ENCODE measurements around the gene OR1N2. TPM values are rescaled to one million over a fixed set of nuclear protein-coding genes. Genes with fewer than 3 reads are reported as not detected.

Gene OR1N2
- total and polyA plus RNA-seq, 2 of the 4 experiments (the other 2 are of a cell fraction): not detected

GRCh38 chr9:122551371-122551770, 1.5 kb upstream of the OR1N2 start:
- H3K9ac ChIP-seq (ENCODE audit: low read depth, low read length): no peak overlapping the region
- no peak overlapping the region for H3K4me3 ChIP-seq (ENCODE audit: insufficient read depth, low read depth, low read length)
- H2AK5ac ChIP-seq (ENCODE audit: low read depth, low read length): no peak overlapping the region
- H3K9me3 ChIP-seq (ENCODE audit: control insufficient read depth, insufficient read depth, low read length): no peaks in the 10 kb centered on the region
- in situ Hi-C loops (cut with MboI; ENCODE audit: low sequenced_read_pairs) (no loop called here), intact Hi-C loops (cut with micrococcal nuclease) (no loop called here), dilution Hi-C loops (cut with HindIII; ENCODE audit: low sequenced_read_pairs, unreplicated experiment) (no loop called here)
- no peak overlapping the region for H4K8ac ChIP-seq (ENCODE audit: low read depth in 2 of 2, low read length in 2 of 2)
- no peak overlapping the region for H4K91ac ChIP-seq (ENCODE audit: insufficient read depth, low read depth, low read length)
- H2BK15ac ChIP-seq (ENCODE audit: low read depth, low read length): no peak overlapping the region
- TF ChIP-seq CHD1 (IDR thresholded peaks at IDR 0.05; ENCODE audit: low read depth, low read length): no peak
- TF ChIP-seq, protein P1, sequence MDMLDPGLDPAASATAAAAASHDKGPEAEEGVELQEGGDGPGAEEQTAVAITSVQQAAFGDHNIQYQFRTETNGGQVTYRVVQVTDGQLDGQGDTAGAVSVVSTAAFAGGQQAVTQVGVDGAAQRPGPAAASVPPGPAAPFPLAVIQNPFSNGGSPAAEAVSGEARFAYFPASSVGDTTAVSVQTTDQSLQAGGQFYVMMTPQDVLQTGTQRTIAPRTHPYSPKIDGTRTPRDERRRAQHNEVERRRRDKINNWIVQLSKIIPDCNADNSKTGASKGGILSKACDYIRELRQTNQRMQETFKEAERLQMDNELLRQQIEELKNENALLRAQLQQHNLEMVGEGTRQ (IDR thresholded peaks at IDR 0.05; ENCODE audit: low read depth, low read length): no peak
- TF ChIP-seq POLR2A (IDR thresholded peaks at IDR 0.05; ENCODE audit: low read depth, low read length): no peak
- no peak for TF ChIP-seq CEBPB (IDR thresholded peaks at IDR 0.05; ENCODE audit: low read depth, low read length)
- no peak for TF ChIP-seq RFX5 (IDR thresholded peaks at IDR 0.05; ENCODE audit: low read depth, low read length)
- no peak for TF ChIP-seq SMC3 (IDR thresholded peaks at IDR 0.05; ENCODE audit: low read depth, low read length)
- TF ChIP-seq MAZ (IDR thresholded peaks at IDR 0.05; ENCODE audit: borderline replicate concordance, low read depth, low read length): no peak
- TF ChIP-seq NFE2L2 (IDR thresholded peaks at IDR 0.05; ENCODE audit: low read depth, low read length): no peak
- TF ChIP-seq FOS (IDR thresholded peaks at IDR 0.05; ENCODE audit: low read depth, low read length): no peak
- no peak for TF ChIP-seq RAD21 (IDR thresholded peaks at IDR 0.05; ENCODE audit: low read length)
- no peak for TF ChIP-seq BHLHE40 (IDR thresholded peaks at IDR 0.05; ENCODE audit: low read depth, low read length)
- TF ChIP-seq CTCF (conservative IDR thresholded peaks at IDR 0.05; ENCODE audit: low read depth, low read length): no peak
- TF ChIP-seq MAFK (IDR thresholded peaks at IDR 0.05; ENCODE audit: low read depth, low read length): no peak
- TF ChIP-seq MXI1 (IDR thresholded peaks at IDR 0.05; ENCODE audit: borderline replicate concordance, low read depth, low read length): no peak
- H3K4me1 ChIP-seq (ENCODE audit: control insufficient read depth, insufficient read depth, low read length): no peaks in the 10 kb centered on the region
- H3K56ac ChIP-seq (ENCODE audit: extremely low read depth, insufficient read depth, low read length): no peak overlapping the region
- no peak overlapping the region for H2AK9ac ChIP-seq (replicated peaks; ENCODE audit: low read depth, low read length, poor library complexity)
- H3K23ac ChIP-seq (ENCODE audit: low read depth, low read length): no peak overlapping the region
- H2AFZ ChIP-seq (replicated peaks; ENCODE audit: low read length, poor library complexity): no peak overlapping the region
- no peaks in the 10 kb centered on the region for H3K9me1 ChIP-seq (ENCODE audit: insufficient read depth, low read length)
- no peaks in the 10 kb centered on the region for H4K20me1 ChIP-seq (ENCODE audit: insufficient read depth, low read length)
- no peak overlapping the region for H3K18ac ChIP-seq (ENCODE audit: low read depth, low read length)
- ChIA-PET CTCF (interaction anchor here (0.6 kb wide), 1 partner anchor 301 kb away, joined by 3 read pairs; no protein-coding TSS in a partner anchor), POLR2A (ENCODE audit: unreplicated experiment) (no interaction called here)
- no peak overlapping the region for H4K5ac ChIP-seq (ENCODE audit: low read depth, low read length)
- no CpG with 5 or more reads among the region's 5 CpGs for WGBS, 2 experiments (ENCODE audit: extremely low coverage in 2 of 2, insufficient read length in 1 of 2)
- H2BK120ac ChIP-seq (ENCODE audit: low read depth, low read length): no peak overlapping the region
- BruUV-seq (replicated peaks): no TSS peak
- DNase-seq (no peak), ATAC-seq (ENCODE audit: low read depth) (no peak)
- H3K27me3 ChIP-seq (ENCODE audit: control insufficient read depth, insufficient read depth, low read length): peaks cover 10% of the 10 kb centered on the region
- no peak overlapping the region for H2BK5ac ChIP-seq (ENCODE audit: low read depth, low read length, poor library complexity, severe bottlenecking)
- no peaks in the 10 kb centered on the region for H3K36me3 ChIP-seq (ENCODE audit: control insufficient read depth, insufficient read depth, low read length)
- H3K79me1 ChIP-seq (ENCODE audit: low read depth in 1 of 2, low read length in 2 of 2): no peaks in the 10 kb centered on the region
- H3K4ac ChIP-seq (ENCODE audit: low read depth, low read length): no peak overlapping the region
- H3K4me2 ChIP-seq (ENCODE audit: low read depth, low read length): no peak overlapping the region
- H3K14ac ChIP-seq (replicated peaks; ENCODE audit: low read depth, low read length): no peak overlapping the region
- H3K27ac ChIP-seq (ENCODE audit: insufficient read depth, low read length): no peak overlapping the region
- H2BK20ac ChIP-seq (ENCODE audit: low read depth, low read length): no peak overlapping the region
